Mammary epithelial cell (primary cell): ENCODE data around the gene CABS1.

Experiments used
- EZH2 ChIP-seq: IDR thresholded peaks from 2 replicates; pipeline ENCODE4 v1.6.1; 2012; ENCODE audit warnings: low read length, inconsistent platforms, borderline replicate concordance
- TF ChIP-seq, protein P1 (sequence below), 2 donors: IDR thresholded peaks in 1 of 2; conservative IDR thresholded peaks in 1 of 2; 2 replicates each; pipeline ENCODE4 v1.5.1; 2011 to 2012; ENCODE audit warnings: inconsistent platforms in 2 of 2, low read length in 2 of 2, mild to moderate bottlenecking in 2 of 2, control low read depth in 1 of 2, low read depth in 1 of 2; ENCODE audit not compliant: insufficient read depth in 1 of 2; ENCODE audit errors: extremely low read depth in 1 of 2

DNA sequence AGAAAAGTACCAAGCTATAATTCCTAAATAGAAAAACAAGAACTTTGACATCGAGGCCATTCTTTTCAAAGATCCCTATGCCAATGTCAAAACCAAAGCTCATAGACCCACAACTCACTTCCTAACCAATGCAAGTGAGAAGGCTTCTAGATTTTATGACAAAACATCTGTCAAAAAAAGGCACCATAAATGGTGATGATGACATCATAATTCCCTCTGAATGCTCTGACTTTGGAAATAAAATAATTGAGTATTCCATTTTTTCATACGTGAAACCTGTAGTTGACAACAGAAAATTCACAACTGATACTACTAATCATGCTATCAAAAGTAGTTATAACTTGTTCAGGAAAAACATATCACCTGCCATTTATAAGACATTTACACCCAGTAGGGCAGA lies 8.7 kb upstream of the CABS1 start:
- TF ChIP-seq, protein P1, sequence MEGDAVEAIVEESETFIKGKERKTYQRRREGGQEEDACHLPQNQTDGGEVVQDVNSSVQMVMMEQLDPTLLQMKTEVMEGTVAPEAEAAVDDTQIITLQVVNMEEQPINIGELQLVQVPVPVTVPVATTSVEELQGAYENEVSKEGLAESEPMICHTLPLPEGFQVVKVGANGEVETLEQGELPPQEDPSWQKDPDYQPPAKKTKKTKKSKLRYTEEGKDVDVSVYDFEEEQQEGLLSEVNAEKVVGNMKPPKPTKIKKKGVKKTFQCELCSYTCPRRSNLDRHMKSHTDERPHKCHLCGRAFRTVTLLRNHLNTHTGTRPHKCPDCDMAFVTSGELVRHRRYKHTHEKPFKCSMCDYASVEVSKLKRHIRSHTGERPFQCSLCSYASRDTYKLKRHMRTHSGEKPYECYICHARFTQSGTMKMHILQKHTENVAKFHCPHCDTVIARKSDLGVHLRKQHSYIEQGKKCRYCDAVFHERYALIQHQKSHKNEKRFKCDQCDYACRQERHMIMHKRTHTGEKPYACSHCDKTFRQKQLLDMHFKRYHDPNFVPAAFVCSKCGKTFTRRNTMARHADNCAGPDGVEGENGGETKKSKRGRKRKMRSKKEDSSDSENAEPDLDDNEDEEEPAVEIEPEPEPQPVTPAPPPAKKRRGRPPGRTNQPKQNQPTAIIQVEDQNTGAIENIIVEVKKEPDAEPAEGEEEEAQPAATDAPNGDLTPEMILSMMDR (conservative IDR thresholded peaks at IDR 0.05 in 1 of 2, IDR thresholded peaks at IDR 0.05 in 1 of 2; ENCODE audit: extremely low read depth in 1 of 2, insufficient read depth in 1 of 2, low read depth in 1 of 2, low read length in 2 of 2), result no peak
- TF ChIP-seq EZH2, result no peak
